Left renal pelvis (tissue), 4 donors: Measurements from ENCODE around the gene PRR32. TPM values are rescaled to one million over a fixed set of nuclear protein-coding genes. Genes with fewer than 3 reads are reported as not detected.
"Not testable (repeated sequence)": the region's sequence is repeated elsewhere in the genome, so short reads cannot be mapped to it uniquely, and the experiment has no call there.

Source experiments
- DNase-seq, 4 donors: peaks; one replicate each; pipeline ENCODE4 v3.0.0-alpha.2; 2013; ENCODE audit warnings: low read depth in 4 of 4, low spot score in 3 of 4
- polyA plus RNA-seq, 4 donors: library from polyadenylated mRNA; unstranded; fragments of 120-200 nt; gene quantifications; one replicate each; pipeline ENCODE4 v1.2.1, GENCODE V29; 2013; ENCODE audit not compliant: insufficient read length in 4 of 4

Gene PRR32, protein sequence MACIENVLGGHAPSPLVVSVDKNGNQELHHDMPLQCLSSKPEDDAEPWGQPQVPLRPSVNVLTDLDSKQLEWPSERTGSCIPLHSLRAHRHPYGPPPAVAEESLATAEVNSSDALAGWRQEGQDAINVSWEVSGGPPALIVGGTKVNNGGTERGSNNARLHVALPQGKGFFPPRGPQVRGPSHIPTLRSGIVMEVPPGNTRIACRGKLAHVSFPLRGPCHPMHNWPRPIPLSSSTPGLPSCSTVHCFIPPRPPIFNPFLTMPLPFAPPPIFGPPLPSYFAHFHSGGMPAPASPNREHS
- polyA plus RNA-seq: not detected

DNA sequence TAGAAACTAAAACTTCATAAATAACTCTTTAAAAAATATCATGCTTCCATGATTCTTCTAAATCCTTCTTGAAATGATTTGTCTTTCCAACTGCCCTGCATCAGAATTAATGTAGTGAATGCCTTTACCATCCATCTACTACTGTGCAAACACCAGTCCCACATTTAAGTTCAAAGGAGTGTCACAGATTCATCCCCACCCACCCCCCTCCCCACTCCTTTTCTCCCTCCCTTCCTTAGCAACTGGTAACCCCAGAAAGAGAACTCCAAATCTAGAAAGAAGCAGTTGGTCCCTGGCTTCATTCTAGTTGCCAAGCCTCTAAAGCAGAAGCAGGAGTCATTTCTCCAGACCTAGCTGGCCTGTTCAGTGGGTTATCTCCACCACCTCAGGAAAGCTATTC is at the start of gene PRR32:
PRR32 (plus strand) TSS at position 301 of the 400 bp plus-strand sequence. CDS start 115 bp downstream, outside the sequence.
- DNase-seq: no peak

DNA sequence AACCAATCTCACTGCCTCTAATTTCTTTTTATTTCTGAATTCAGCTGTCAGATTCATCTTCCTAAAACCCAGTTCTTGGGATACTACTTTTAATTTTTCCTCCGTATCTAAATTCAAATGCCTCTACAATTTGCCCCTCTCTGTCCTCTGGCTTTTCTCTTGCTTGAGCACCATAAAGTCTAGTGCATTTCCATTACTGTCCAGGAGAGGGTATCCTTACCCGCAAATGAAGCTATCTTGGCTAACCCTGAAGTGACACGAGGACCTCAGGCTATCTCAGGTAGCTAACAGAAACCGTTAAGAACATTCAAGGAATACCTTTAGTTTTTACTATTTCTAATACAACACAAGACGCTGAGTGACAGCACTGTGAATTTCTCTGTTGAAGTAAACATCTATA is 49.4 kb upstream of the PRR32 start:
- no peak for DNase-seq

DNA sequence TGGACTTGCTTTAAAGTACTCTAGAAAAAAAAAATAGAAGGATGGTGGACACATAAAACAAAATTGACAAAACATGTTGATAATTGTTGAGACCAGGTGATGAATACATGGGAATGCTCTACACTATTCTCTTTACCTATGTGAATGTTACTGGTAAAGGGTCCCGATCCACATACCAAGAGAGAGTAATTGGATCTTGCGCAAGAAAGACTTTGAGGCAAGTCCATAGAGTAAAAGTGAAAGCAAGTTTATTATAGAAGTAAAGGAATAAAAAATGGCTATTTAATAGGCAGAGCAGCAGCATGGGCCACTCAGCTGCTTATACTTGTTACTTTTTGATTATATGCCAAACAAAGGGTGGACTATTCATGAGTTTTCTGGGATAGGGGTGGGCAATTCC is 34.0 kb upstream of the PRR32 start:
- no peak for DNase-seq

DNA sequence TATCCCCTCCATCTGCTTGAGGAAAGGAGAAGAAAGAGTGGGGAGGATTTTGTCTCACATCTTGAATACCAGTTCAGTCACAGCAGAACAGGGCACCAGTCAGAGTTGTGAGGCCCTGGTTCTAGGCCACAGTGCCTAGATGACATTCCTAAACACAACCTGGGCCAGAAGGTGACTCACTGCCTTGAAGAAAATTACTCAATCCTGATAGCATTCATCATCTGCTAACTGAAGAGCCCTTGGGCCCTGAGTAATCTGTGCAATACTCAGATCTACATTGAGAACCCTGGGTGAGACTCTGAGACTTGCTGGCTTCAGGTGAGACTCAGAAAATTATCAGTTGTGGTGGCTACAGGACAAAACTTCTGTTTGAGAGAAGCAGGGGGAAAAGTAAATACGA is 20.5 kb upstream of the PRR32 start:
- no peak for DNase-seq

DNA sequence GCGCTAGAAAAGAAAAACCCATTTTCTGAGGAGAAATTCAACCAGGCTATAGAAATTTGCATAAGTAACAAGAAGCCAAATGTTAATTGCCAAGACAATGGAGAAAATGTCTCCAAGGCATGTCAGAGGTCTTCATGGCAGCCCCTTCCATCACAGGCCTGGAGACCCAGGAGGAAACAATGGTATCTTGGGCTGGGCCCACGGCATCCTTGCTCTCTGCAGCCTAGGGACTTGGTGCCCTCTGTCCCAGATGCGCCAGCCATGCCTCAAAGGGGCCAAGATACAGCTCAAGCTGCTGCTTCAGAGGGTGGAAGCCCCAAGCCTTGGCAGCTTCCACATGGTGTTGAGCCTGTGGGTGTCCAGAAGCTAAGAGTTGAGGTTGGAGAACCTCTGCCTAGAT is 12.7 kb upstream of the PRR32 start:
- DNase-seq: not testable (repeated sequence)

DNA sequence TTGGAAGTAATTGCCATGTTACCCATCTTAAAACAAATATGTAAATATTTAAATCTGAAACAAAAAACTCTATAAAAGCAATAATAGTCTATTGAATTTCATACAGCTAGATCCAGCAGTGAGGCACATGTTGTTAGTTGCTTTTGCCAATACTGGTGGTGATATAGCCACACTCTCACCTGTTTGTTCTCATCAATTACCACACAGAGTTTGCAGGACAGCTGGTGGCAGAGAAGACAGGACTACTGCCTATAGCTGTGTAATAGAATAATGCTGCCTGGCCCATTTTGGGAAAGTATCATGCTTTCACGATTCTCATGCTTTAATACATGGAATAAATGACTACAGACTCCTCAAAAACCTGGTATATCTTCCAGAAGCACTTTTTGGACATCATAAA is 3.7 kb upstream of the PRR32 start:
- no peak for DNase-seq

DNA sequence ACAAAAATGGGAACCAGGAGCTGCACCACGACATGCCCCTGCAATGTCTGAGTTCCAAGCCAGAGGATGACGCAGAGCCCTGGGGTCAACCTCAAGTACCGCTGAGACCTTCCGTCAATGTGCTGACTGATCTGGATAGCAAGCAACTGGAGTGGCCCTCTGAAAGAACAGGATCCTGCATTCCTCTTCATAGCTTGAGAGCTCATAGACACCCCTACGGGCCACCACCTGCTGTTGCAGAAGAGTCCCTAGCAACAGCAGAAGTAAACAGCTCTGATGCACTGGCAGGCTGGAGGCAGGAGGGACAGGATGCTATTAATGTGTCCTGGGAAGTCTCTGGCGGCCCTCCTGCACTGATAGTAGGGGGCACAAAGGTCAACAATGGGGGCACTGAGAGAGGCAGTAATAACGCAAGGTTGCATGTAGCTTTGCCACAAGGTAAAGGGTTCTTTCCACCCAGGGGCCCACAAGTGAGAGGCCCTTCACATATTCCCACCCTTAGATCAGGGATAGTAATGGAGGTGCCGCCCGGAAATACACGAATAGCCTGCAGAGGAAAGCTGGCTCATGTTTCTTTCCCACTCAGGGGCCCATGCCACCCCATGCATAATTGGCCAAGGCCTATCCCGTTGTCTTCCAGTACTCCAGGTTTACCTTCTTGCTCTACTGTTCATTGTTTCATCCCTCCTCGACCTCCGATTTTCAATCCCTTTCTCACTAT is 1.3 kb downstream of the PRR32 start:
- DNase-seq: no peak

DNA sequence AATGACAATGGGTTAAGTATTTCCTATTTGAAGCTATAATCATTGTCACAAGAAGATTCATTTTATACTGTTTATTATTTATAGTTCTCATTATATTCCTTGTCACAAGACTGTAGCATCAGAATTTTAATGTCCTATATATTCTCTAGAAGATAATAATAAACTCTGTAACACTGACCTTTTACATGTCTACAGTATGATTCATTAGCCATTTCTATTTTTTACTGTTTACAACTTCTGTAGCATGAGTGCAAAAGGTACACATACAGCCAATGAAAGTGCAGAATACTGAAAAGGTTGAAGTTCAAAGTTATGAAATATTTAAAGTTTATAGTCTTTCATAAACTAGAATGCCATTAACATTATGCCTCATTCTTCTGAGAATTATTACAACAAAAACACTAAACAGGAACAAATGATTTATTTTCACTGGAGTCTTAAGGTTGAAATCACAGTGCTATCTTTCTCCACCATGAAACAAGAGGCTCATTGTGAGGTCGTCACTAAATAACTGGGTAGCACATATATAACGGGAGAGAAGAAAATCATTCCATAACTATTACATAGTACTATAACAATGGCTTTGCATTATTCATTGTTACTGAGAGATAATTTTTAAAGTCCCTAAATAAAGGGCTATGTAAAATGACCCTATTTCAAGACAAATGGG is 4.9 kb downstream of the PRR32 start:
- DNase-seq: no peak

DNA sequence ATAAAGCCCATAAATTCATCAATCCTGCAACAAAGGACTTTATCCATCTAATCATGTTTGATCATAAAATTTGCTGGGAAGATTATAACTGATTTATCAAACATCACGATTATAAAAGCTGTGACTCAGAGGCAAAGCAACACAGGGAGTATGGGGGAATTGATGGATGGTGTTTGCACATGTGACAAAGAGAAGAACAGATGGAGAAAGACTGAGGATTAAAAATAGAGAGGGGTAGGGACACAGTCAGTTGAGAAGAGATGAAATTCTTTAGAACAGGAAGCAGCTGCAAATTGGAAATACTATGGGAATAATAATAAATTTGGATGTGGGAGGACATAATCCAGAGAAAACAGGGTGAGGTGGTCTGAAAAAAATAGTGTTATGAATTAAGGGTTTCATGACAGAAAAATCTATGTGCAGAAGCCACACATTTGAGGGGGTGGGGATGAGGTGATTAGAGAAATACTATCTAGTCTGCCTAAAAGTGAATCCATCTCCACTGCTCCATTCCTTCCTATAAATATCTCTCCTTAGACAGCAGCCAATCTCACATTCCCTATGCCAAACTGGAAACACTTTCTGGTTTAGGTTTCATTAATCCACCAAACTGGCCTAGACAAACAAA is 6.2 kb downstream of the PRR32 start:
- DNase-seq: no peak

DNA sequence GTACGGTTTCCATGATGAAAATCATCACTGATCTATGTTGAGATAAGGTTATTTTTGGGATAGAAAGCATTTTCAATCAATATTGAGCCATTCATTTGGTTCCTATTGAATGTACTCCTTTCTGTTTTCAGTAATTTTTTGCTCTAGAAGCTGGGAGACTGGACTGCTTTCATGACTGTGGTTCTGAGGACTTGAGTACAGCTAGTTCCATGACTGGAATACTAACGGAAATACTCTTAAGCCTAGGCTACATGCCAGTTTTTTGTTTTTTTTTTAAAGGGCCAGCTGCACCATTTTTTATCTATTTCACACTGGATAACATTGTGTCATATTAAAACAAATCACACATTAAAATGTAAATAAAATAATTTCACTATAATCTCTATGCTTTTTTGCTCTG is 16.7 kb downstream of the PRR32 start:
- no peak for DNase-seq

DNA sequence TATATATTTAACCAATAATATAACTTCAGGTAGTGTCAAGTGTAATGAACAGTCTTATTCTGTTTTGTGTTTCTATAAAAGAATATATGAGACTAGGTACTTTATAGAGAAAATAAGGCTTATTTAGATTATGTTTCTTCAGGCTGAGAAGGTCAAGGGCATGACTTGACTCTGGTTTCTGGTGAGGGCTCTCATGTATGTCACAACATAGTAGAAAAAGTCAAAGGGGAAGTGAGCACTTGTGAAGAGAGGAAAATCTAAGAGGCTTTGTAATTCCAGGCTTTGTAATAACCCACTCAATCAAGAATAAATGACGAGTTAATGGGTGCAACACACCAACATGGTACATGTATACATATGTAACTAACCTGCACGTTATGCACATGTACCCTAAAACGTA is 27.6 kb downstream of the PRR32 start:
- DNase-seq: no peak

DNA sequence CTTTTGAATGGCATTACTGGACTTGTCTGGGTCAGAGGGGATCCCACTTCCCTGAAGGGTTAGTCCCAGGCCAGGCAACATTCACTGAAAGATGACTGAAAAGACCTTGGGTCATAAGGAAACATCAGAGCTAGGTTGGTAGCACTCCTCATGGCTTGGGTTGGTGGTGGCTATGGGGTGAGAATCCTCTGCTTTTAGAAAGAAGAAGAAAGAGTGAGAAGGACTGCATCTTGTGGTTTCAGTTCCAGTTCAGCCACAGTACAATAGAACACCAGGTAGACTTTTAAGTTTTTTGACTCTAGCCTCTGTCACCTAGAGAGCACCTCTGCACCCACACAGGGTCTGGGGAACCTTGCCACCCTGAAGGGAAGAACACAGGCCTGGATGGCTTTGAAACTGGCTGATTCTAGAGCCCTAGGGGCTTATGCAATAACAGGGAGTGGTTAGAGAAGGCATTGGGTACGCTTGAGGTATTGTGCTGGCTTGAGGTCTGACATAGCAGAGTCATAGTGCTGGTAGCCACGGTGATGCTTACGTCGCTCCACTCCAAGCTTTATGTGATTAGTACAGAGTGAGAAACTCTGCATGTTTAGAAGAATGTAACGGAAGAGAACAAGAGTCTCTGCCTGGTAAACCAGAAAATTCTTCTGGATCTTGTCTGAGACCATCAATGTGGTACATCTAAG is 36.5 kb downstream of the PRR32 start:
- DNase-seq: no peak
